Heart left ventricle (tissue), 16 donors: ENCODE measurements around the gene ADAMTS4. TPM values are rescaled to one million over a fixed set of nuclear protein-coding genes. Genes with fewer than 3 reads are reported as not detected.

Experiments
- ATAC-seq, 4 donors: fragments of 200-7000 bp; cut with Tn5 transposase; one replicate each; pipeline ENCODE4 v1.9.1; 2020 to 2022; ENCODE audit warnings: moderate library complexity in 4 of 4, mild to moderate bottlenecking in 3 of 4, moderate number of reproducible peaks in 1 of 4
- DNase-seq, 5 donors: peaks; one replicate each; pipeline ENCODE4 v3.0.0-alpha.2; 2020
- H3K27ac ChIP-seq, 12 donors: fragments of 200-600 bp; sonication (generic) in 4 of 12; one replicate each; pipeline versions ENCODE4 v1.5.0 to v1.8.0; 2016 to 2022; ENCODE audit warnings: mild to moderate bottlenecking in 2 of 12
- H3K27me3 ChIP-seq, 9 donors: fragments of 200-600 bp; sonication (generic) in 2 of 9; one replicate each; pipeline versions ENCODE4 v1.5.1 to v1.8.0; 2016 to 2022; ENCODE audit warnings: mild to moderate bottlenecking in 3 of 9
- H3K36me3 ChIP-seq, 9 donors: fragments of 200-600 bp; sonication (generic) in 2 of 9; one replicate each; pipeline versions ENCODE4 v1.5.0 to v1.8.0; 2018 to 2022; ENCODE audit warnings: mild to moderate bottlenecking in 2 of 9
- H3K4me1 ChIP-seq, 12 donors: fragments of 200-600 bp; sonication (generic) in 4 of 12; one replicate each; pipeline versions ENCODE4 v1.5.0 to v1.8.0; 2016 to 2022; ENCODE audit warnings: mild to moderate bottlenecking in 3 of 12
- H3K4me3 ChIP-seq, 12 donors: fragments of 200-600 bp; sonication (generic) in 4 of 12; one replicate each; pipeline versions ENCODE4 v1.5.0 to v1.8.0; 2017 to 2022; ENCODE audit warnings: mild to moderate bottlenecking in 9 of 12, moderate library complexity in 4 of 12
- H3K9me3 ChIP-seq, 12 donors: fragments of 200-600 bp; sonication (generic) in 4 of 12; one replicate each; pipeline versions ENCODE4 v1.5.0 to v1.8.0; 2016 to 2022; ENCODE audit warnings: mild to moderate bottlenecking in 1 of 12
- POLR2A ChIP-seq, 2 donors: fragments of 450-650 bp; IDR thresholded peaks; one replicate each; pipeline ENCODE4 v1.6.1; 2017; ENCODE audit warnings: antibody characterized with exemption in 2 of 2, mild to moderate bottlenecking in 2 of 2, moderate library complexity in 2 of 2
- WGBS, 4 donors: extraction: QIAGEN DNeasy Blood & Tissue Kit in 2 of 4; methylation state at CpG; one replicate each; pipeline versions ENCODE4 v1.1.5 to v1.1.7; 2013 to 2018; 5-methylcytosine and 5-hydroxymethylcytosine counted together
- intact Hi-C, 10 donors: fragments of 100-400 bp; cut with DNase I; formaldehyde crosslinking; loops; one replicate each; pipeline versions ENCODE4 v1.11.1 to v1.14.2; 2022
- polyA plus RNA-seq, 2 donors: library from polyadenylated mRNA; stranded (reverse); fragments of 200-250 nt; gene quantifications; one replicate each; pipeline ENCODE4 v1.2.3, GENCODE V29; 2013
- total RNA-seq, 9 donors: library from RNA; depleted of rRNA in 2 of 9; stranded (reverse); fragments of >200 nt in 2 of 9; fragmentation: NEBNext Ultra II Directional in 3 of 9; extraction: Animal tissue kit (Norgen Biotek cat#: 25700) in 3 of 9; gene quantifications; one replicate each; pipeline versions ENCODE4 v1.1.0 to v1.2.4, GENCODE V29; 2016 to 2023
- TF ChIP-seq, protein P1 (sequence below), 12 donors: fragments of 200-600 bp; sonication (generic) in 4 of 12; IDR thresholded peaks; one replicate each; pipeline versions ENCODE4 v1.5.0 to v1.8.0; 2018 to 2022; ENCODE audit warnings: antibody characterized with exemption in 12 of 12, mild to moderate bottlenecking in 5 of 12
- donor health status: ischemic (EF 13 %, LVEDD 7.1; RV severe dilation, severe dysfunction).
- donor health status: healthy with polysubstance abuse.
- donor health status: DM: no; HTN: yes; CAD: no.
- donor health status: DM: no; HTN: no; CAD: no.
- donor health status: ischemic (EF 25% LVEDD 6.9; RV normal size, moderate dysfunction).
- donor health status: ischemic (EF 25% LVEDD 5.7; RV mildly dilated, moderate dysfunction).
- donor health status: healthy.
- donor health status: DM: yes; HTN: yes; CAD: no.
- donor health status: ischemic (EF 35%, LVEDD 5.7; RV mildly dilated, moderate dysfunction).
- donor health status: nonischemic (EF 11% LVEDD 7.7; RV severe dilation, severe dysfunction).
- donor health status: DM: yes; HTN: yes; CAD: no.
- donor health status: PGD.
- donor health status: ischemic (EF 29% LVEDD 5.4; RV normal size, mild dysfunction).
- donor health status: nonischemic (EF 23%, LVEDD 6.1; RV moderate dilation, normal function).

ADAMTS4 gene
- total and polyA plus RNA-seq, 11 donors, result 1.6 to 65.2 (median 6.1) TPM

- Histone ChIP-seq H3K27me3 (no peaks in the 10 kb centered on the region), H3K36me3 (peaks cover 0 to 3% (median under 1%) of the 10 kb centered on the region in 9 donors), H3K27ac (peak overlapping the region; percentile 19 to 92 (median 66)), H3K4me1 (peaks cover 0 to 90% (median 21%) of the 10 kb centered on the region in 12 donors), H3K4me3 (no peak overlapping the region), H3K9me3 (no peaks in the 10 kb centered on the region)
- intact Hi-C loops, result loop anchor here in 1 of 10 donors (5.0 kb wide), 1 partner anchor 201 kb away; no protein-coding TSS in a partner anchor
- WGBS, 4 donors, result 23 to 31% (median 27%) methylated on average over 2 of the region's 2 CpGs
- no peak for TF ChIP-seq POLR2A (IDR thresholded peaks at IDR 0.05)
- TF ChIP-seq, protein P1, sequence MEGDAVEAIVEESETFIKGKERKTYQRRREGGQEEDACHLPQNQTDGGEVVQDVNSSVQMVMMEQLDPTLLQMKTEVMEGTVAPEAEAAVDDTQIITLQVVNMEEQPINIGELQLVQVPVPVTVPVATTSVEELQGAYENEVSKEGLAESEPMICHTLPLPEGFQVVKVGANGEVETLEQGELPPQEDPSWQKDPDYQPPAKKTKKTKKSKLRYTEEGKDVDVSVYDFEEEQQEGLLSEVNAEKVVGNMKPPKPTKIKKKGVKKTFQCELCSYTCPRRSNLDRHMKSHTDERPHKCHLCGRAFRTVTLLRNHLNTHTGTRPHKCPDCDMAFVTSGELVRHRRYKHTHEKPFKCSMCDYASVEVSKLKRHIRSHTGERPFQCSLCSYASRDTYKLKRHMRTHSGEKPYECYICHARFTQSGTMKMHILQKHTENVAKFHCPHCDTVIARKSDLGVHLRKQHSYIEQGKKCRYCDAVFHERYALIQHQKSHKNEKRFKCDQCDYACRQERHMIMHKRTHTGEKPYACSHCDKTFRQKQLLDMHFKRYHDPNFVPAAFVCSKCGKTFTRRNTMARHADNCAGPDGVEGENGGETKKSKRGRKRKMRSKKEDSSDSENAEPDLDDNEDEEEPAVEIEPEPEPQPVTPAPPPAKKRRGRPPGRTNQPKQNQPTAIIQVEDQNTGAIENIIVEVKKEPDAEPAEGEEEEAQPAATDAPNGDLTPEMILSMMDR (IDR thresholded peaks at IDR 0.05), result no peak
- peak in 3 of 4 donors; percentile 3 to 44 (median 12) for ATAC-seq
- peak in 2 of 5 donors; percentile 24 to 36 for DNase-seq
Observed at GRCh38 chr1:161185732-161186311, 13.0 kb downstream of the ADAMTS4 start.

DNA sequence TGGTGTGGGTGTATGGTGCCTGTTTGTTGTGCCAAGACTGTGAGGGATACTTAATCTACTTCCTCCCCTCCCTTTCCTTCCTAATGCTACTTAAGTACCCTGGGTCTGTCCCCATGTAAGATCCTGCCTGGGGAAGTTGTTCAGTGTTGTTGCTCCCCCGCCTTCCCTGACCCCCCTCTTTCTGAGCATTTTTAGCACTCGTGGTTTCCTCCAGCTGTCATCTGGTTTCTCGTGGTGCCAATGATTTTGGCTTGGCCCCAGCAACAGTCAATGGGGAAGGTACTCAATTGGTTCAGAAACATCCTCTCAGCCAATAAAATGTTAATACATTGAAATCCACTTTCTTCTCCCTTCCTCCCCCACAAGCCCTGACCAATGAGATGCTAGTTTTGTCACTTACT, 13.6 kb downstream of the ADAMTS4 start:
- H3K9me3 ChIP-seq, result no peaks in the 10 kb centered on the region
- peak; percentile 82 to 90 (median 89) for DNase-seq
- peaks cover 0 to 91% (median 20%) of the 10 kb centered on the region in 12 donors for H3K4me1 ChIP-seq
- ATAC-seq, result peak; percentile 76 to 93 (median 87)
- WGBS, 4 donors, result 0% methylated on average over 3 of the region's 3 CpGs
- peak overlapping the region; percentile 19 to 92 (median 66) for H3K27ac ChIP-seq
- H3K36me3 ChIP-seq, result no peaks in the 10 kb centered on the region
- peak overlapping the region in 1 of 12 donors; percentile 42 for H3K4me3 ChIP-seq
- intact Hi-C loops, result loop anchor here in 1 of 10 donors (5.0 kb wide), 1 partner anchor 202 kb away; no protein-coding TSS in a partner anchor
- TF ChIP-seq, protein P1 (IDR thresholded peaks at IDR 0.05), result no peak
- no peak for TF ChIP-seq POLR2A (IDR thresholded peaks at IDR 0.05)
- no peaks in the 10 kb centered on the region for H3K27me3 ChIP-seq

DNA sequence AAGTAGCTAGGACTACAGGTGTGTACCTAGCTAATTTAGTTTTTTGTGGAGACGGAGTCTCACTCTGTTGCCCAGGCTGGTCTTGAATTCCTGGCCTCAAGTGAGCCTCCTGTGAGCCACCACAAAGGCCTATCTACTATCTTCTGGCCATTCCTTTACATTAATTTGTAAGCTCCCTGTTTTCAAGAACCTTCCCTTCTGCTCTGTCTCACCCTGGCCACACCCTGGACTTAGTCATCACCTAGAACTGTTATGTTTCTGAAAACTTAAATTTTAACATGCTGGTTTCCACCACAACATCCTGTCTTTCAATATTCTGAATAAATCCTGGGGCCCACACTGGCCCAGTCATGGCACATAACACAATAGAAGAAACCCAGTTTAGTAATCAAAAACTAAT, 16.6 kb downstream of the ADAMTS4 start:
- peak overlapping the region in 3 of 12 donors; percentile 36 to 92 (median 50) for H3K27ac ChIP-seq
- intact Hi-C loops, result no loop called here

GRCh38 chr1:161180639-161181038, 18.2 kb downstream of the ADAMTS4 start:
- Histone ChIP-seq H3K4me3 (no peak overlapping the region), H3K27ac (peak overlapping the region in 1 of 12 donors; percentile 92), H3K27me3 (no peaks in the 10 kb centered on the region), H3K9me3 (no peaks in the 10 kb centered on the region), H3K36me3 (peaks cover 0 to 4% (median 2%) of the 10 kb centered on the region in 9 donors), H3K4me1 (peaks cover 0 to 71% (median 26%) of the 10 kb centered on the region in 12 donors)
- DNase-seq (no peak), ATAC-seq (no peak)
- 44 to 80% (median 68%) methylated on average over 1 of the region's 1 CpG for WGBS, 4 donors
- intact Hi-C loops, result no loop called here
- TF ChIP-seq POLR2A (IDR thresholded peaks at IDR 0.05), result no peak
- TF ChIP-seq, protein P1 (IDR thresholded peaks at IDR 0.05), result peak in 7 of 12 donors; percentile 7 to 36 (median 30)

More for the DNA sequence above, 16.6 kb downstream of the ADAMTS4 start:
- 95 to 100% (median 97%) methylated on average over 1 of the region's 1 CpG for WGBS, 4 donors
- H3K4me3 ChIP-seq, result no peak overlapping the region
- peak in 1 of 5 donors; percentile 13 for DNase-seq
- TF ChIP-seq, protein P1 (IDR thresholded peaks at IDR 0.05), result no peak
- TF ChIP-seq POLR2A (IDR thresholded peaks at IDR 0.05), result no peak
- H3K36me3 ChIP-seq, result no peaks in the 10 kb centered on the region
- H3K4me1 ChIP-seq, result peaks cover 0 to 75% (median 23%) of the 10 kb centered on the region in 12 donors
- ATAC-seq, result no peak
- H3K27me3 ChIP-seq, result no peaks in the 10 kb centered on the region
- H3K9me3 ChIP-seq, result no peaks in the 10 kb centered on the region
